Astrocyte (in vitro differentiated cells and primary cell): Measurements from ENCODE around the gene MRPL1.

Experiments
- CTCF ChIP-seq: IDR thresholded peaks from 2 replicates; pipeline ENCODE4 v1.5.1; 2011; ENCODE audit warnings: low read depth, mild to moderate bottlenecking, inconsistent platforms, low read length, moderate library complexity; ENCODE audit not compliant: insufficient read depth
- EZH2 ChIP-seq: IDR thresholded peaks from 2 replicates; pipeline ENCODE4 v1.6.1; 2012; ENCODE audit warnings: mild to moderate bottlenecking, low read length, inconsistent platforms; ENCODE audit not compliant: insufficient read depth

DNA sequence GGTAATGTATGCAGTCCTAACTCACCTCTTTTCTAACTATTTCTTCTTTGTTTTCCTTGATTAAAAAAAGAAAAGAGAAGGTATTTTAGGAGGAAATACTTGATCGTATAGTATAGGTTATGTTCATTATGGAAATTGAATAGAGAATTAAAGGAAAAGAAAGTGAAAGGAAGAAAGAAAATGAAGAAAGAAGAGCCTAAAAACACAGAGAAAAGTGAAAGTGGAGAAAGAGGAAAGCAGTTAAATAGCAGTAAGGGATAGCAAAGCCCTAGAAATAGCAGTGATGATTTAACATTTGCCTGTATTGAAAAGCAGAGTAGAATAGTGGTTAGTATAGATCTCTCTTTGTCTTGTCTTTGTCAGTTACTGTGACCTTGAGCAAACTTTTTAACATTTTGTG, 37.0 kb downstream of the MRPL1 start:
- TF ChIP-seq CTCF = no peak
- no peak for TF ChIP-seq EZH2
